ENCODE measurements around the gene EHD1. TPM values are rescaled to one million over a fixed set of nuclear protein-coding genes. Genes with fewer than 3 reads are reported as not detected.

The EHD1 gene
- total RNA-seq, 1 donor from 2014 or later: 114 TPM

- Mint-ChIP-seq H3K4me1 (ENCODE audit: low read depth, unreplicated experiment) (no peaks in the 10 kb centered on the region), H3K27me3 (ENCODE audit: unreplicated experiment) (peaks cover 5% of the 10 kb centered on the region), H3K27ac (ENCODE audit: unreplicated experiment) (no peak overlapping the region), H3K9me3 (ENCODE audit: unreplicated experiment) (peaks cover 2% of the 10 kb centered on the region), H3K36me3 (ENCODE audit: unreplicated experiment) (no peaks in the 10 kb centered on the region), H3K4me3 (ENCODE audit: unreplicated experiment) (no peak overlapping the region)
- no peak for DNase-seq
- TF ChIP-seq, protein P1, sequence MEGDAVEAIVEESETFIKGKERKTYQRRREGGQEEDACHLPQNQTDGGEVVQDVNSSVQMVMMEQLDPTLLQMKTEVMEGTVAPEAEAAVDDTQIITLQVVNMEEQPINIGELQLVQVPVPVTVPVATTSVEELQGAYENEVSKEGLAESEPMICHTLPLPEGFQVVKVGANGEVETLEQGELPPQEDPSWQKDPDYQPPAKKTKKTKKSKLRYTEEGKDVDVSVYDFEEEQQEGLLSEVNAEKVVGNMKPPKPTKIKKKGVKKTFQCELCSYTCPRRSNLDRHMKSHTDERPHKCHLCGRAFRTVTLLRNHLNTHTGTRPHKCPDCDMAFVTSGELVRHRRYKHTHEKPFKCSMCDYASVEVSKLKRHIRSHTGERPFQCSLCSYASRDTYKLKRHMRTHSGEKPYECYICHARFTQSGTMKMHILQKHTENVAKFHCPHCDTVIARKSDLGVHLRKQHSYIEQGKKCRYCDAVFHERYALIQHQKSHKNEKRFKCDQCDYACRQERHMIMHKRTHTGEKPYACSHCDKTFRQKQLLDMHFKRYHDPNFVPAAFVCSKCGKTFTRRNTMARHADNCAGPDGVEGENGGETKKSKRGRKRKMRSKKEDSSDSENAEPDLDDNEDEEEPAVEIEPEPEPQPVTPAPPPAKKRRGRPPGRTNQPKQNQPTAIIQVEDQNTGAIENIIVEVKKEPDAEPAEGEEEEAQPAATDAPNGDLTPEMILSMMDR (IDR thresholded peaks at IDR 0.05; ENCODE audit: partially characterized antibody, unreplicated experiment): no peak
These were observed 32.2 kb upstream of the EHD1 start for GRCh38 chr11:64910451-64911093.

GRCh38 chr11:64909653-64910343 is 31.4 kb upstream of the EHD1 start:
- Mint-ChIP-seq H3K27ac (ENCODE audit: unreplicated experiment) (no peak overlapping the region), H3K9me3 (ENCODE audit: unreplicated experiment) (peaks cover 2% of the 10 kb centered on the region), H3K27me3 (ENCODE audit: unreplicated experiment) (peaks cover 5% of the 10 kb centered on the region), H3K4me1 (ENCODE audit: low read depth, unreplicated experiment) (no peaks in the 10 kb centered on the region), H3K36me3 (ENCODE audit: unreplicated experiment) (no peaks in the 10 kb centered on the region), H3K4me3 (ENCODE audit: unreplicated experiment) (no peak overlapping the region)
- no peak for DNase-seq
- TF ChIP-seq, protein P1 (IDR thresholded peaks at IDR 0.05; ENCODE audit: partially characterized antibody, unreplicated experiment): no peak

- H3K4me1 Mint-ChIP-seq (ENCODE audit: low read depth, unreplicated experiment): no peaks in the 10 kb centered on the region
- H3K4me3 Mint-ChIP-seq (ENCODE audit: unreplicated experiment): no peak overlapping the region
- DNase-seq: no peak
- H3K36me3 Mint-ChIP-seq (ENCODE audit: unreplicated experiment): no peaks in the 10 kb centered on the region
- peaks cover 2% of the 10 kb centered on the region for H3K9me3 Mint-ChIP-seq (ENCODE audit: unreplicated experiment)
- no peak overlapping the region for H3K27ac Mint-ChIP-seq (ENCODE audit: unreplicated experiment)
- TF ChIP-seq, protein P1 (IDR thresholded peaks at IDR 0.05; ENCODE audit: partially characterized antibody, unreplicated experiment): no peak
- peaks cover 5% of the 10 kb centered on the region for H3K27me3 Mint-ChIP-seq (ENCODE audit: unreplicated experiment)
These were observed 30.3 kb upstream of the EHD1 start for GRCh38 chr11:64908766-64909165.

GRCh38 chr11:64906314-64906635 is 27.9 kb upstream of the EHD1 start:
- Mint-ChIP-seq H3K27ac (ENCODE audit: unreplicated experiment) (no peak overlapping the region), H3K9me3 (ENCODE audit: unreplicated experiment) (peaks cover 6% of the 10 kb centered on the region), H3K36me3 (ENCODE audit: unreplicated experiment) (no peaks in the 10 kb centered on the region), H3K27me3 (ENCODE audit: unreplicated experiment) (peaks cover 1% of the 10 kb centered on the region), H3K4me1 (ENCODE audit: low read depth, unreplicated experiment) (no peaks in the 10 kb centered on the region), H3K4me3 (ENCODE audit: unreplicated experiment) (no peak overlapping the region)
- TF ChIP-seq, protein P1 (IDR thresholded peaks at IDR 0.05; ENCODE audit: partially characterized antibody, unreplicated experiment): no peak
- no peak for DNase-seq
